Left ventricle myocardium inferior (tissue), 1 donor: Measurements from ENCODE around the gene SLC10A7. TPM values are rescaled to one million over a fixed set of nuclear protein-coding genes. Genes with fewer than 3 reads are reported as not detected.

Source experiments
- DNase-seq: peaks from one replicate; pipeline ENCODE4 v3.0.0-alpha.2; 2020
- H3K27ac ChIP-seq: fragments of 200-600 bp; replicated peaks from 2 replicates; pipeline ENCODE4 v1.8.0; 2021
- H3K27me3 ChIP-seq: fragments of 200-600 bp; 2 replicates; pipeline ENCODE4 v1.8.0; 2021; ENCODE audit warnings: low read depth
- H3K36me3 ChIP-seq: fragments of 200-600 bp; 2 replicates; pipeline ENCODE4 v1.8.0; 2021
- H3K4me1 ChIP-seq: fragments of 200-600 bp; 2 replicates; pipeline ENCODE4 v1.8.0; 2021
- H3K4me3 ChIP-seq: fragments of 200-600 bp; 2 replicates; pipeline ENCODE4 v1.8.0; 2021; ENCODE audit warnings: mild to moderate bottlenecking, moderate library complexity
- H3K9me3 ChIP-seq: fragments of 200-600 bp; replicated peaks from 2 replicates; pipeline ENCODE4 v1.8.0; 2021
- intact Hi-C: fragments of 100-400 bp; cut with micrococcal nuclease; formaldehyde crosslinking; loops from one replicate; pipeline ENCODE4 v1.11.0; 2022
- total RNA-seq: library from RNA; stranded (reverse); fragmentation: NEBNext Ultra II Directional; extraction: Animal tissue kit (Norgen Biotek cat#: 25700); gene quantifications from one replicate; pipeline ENCODE4 v1.2.1, GENCODE V29; 2021
- TF ChIP-seq, protein P1 (sequence below): fragments of 200-600 bp; IDR thresholded peaks from 2 replicates; pipeline ENCODE4 v1.8.0; 2021; ENCODE audit warnings: antibody characterized with exemption, mild to moderate bottlenecking, borderline replicate concordance
- donor health status: DM: no; HTN: yes; CAD: no; lungs with severe emphysema.

The SLC10A7 gene
- total RNA-seq, 1 donor from 2014 or later = 4.3 TPM

DNA sequence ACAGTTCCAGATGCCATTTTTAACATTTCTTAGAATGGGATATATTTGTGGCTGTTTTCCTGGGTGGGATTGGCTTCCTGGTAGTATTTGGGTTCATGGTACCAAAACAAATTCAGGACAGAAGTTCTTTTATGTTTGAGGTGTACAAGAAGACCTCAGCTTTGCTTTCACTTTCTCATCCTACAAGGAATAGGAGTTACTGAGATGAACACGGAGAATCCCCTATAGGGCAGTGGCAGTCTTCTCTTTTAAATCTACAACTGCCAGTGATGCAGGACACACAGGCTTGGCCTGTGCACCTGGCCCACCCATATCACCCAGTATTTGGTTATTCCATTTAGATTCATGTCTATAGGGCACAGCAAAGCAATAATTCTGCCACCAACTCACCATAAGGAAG lies 35.2 kb downstream of the SLC10A7 start:
- Histone ChIP-seq H3K4me1 (no peaks in the 10 kb centered on the region), H3K4me3 (no peak overlapping the region), H3K9me3 (peaks cover 32% of the 10 kb centered on the region), H3K27me3 (no peaks in the 10 kb centered on the region), H3K27ac (no peak overlapping the region), H3K36me3 (peaks cover 25% of the 10 kb centered on the region)
- no peak for DNase-seq
- intact Hi-C loops = no loop called here
- TF ChIP-seq, protein P1, sequence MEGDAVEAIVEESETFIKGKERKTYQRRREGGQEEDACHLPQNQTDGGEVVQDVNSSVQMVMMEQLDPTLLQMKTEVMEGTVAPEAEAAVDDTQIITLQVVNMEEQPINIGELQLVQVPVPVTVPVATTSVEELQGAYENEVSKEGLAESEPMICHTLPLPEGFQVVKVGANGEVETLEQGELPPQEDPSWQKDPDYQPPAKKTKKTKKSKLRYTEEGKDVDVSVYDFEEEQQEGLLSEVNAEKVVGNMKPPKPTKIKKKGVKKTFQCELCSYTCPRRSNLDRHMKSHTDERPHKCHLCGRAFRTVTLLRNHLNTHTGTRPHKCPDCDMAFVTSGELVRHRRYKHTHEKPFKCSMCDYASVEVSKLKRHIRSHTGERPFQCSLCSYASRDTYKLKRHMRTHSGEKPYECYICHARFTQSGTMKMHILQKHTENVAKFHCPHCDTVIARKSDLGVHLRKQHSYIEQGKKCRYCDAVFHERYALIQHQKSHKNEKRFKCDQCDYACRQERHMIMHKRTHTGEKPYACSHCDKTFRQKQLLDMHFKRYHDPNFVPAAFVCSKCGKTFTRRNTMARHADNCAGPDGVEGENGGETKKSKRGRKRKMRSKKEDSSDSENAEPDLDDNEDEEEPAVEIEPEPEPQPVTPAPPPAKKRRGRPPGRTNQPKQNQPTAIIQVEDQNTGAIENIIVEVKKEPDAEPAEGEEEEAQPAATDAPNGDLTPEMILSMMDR = no peak

DNA sequence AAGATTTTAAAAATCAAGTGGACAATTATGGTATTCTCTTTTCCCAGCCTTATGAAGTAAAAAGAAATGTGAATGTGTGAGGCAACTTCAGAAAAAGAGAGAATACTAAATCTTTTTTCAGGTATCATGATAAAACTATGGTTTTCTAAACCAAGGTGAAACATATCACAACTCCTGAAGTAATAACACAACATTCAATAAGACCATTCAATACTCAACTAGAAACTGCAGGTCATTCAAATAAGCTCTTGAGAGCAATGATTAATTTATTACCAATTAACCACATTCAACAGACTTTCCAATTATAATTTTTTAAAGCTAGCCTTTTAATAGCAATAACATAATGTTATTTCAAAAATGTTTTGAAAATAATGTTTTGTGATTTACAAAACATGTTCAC lies 35.8 kb downstream of the SLC10A7 start:
- TF ChIP-seq, protein P1 = no peak
- H3K36me3 ChIP-seq = peaks cover 25% of the 10 kb centered on the region
- H3K4me3 ChIP-seq = no peak overlapping the region
- intact Hi-C loops = no loop called here
- H3K9me3 ChIP-seq = peaks cover 32% of the 10 kb centered on the region
- no peaks in the 10 kb centered on the region for H3K27me3 ChIP-seq
- H3K27ac ChIP-seq = no peak overlapping the region
- no peak for DNase-seq
- H3K4me1 ChIP-seq = no peaks in the 10 kb centered on the region

- H3K27ac ChIP-seq = no peak overlapping the region
- H3K4me3 ChIP-seq = no peak overlapping the region
- TF ChIP-seq, protein P1 = no peak
- H3K9me3 ChIP-seq = peaks cover 32% of the 10 kb centered on the region
- intact Hi-C loops = no loop called here
- no peak for DNase-seq
- H3K4me1 ChIP-seq = peaks cover 6% of the 10 kb centered on the region
- H3K36me3 ChIP-seq = peaks cover 25% of the 10 kb centered on the region
- no peaks in the 10 kb centered on the region for H3K27me3 ChIP-seq
Measured at GRCh38 chr4:146482788-146483187, 39.0 kb downstream of the SLC10A7 start.

DNA sequence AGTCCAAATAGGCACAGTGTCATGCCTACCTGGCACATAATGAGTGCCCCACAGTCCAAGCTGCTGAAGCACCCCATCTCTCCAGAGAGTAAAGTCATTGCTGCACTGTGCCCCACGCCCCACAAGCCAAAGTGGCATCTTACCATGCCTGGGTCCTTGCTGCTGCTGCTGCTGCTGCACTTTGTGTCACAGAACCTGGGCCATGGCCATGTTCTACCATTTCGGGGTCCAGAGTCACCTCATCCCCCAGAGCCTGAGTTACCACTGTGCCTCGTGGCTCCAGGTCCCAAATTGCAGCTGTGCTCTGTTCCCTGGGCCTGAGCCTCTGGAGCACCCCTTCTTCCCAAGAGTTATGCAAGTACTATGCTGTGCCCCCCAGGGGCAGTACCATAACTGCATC lies 40.5 kb downstream of the SLC10A7 start:
- no peaks in the 10 kb centered on the region for H3K27me3 ChIP-seq
- TF ChIP-seq, protein P1 = no peak
- DNase-seq = no peak
- intact Hi-C loops = no loop called here
- H3K9me3 ChIP-seq = peaks cover 32% of the 10 kb centered on the region
- no peak overlapping the region for H3K4me3 ChIP-seq
- no peak overlapping the region for H3K27ac ChIP-seq
- H3K36me3 ChIP-seq = peaks cover 25% of the 10 kb centered on the region
- H3K4me1 ChIP-seq = peaks cover 17% of the 10 kb centered on the region

DNA sequence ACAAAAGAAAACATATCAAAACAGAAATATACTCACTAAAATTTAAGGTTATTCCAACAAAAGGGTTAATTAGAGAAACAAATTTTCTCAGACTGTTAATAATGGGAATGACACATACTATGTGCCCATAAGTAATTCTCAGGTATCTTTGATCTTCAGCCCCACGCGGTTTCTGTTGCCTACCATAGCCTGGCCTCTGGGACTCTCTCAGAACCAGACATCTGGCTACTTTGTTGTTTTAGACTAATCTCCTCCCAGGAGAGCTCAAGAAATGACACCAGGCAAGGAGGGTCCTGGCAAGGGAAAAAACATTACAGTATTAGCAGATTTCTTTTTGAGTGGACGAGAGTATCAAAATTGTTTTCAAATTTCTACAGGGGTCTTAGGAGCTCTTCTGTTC lies 43.7 kb downstream of the SLC10A7 start:
- Histone ChIP-seq H3K4me1 (peaks cover 17% of the 10 kb centered on the region), H3K27ac (no peak overlapping the region), H3K27me3 (no peaks in the 10 kb centered on the region), H3K36me3 (peaks cover 6% of the 10 kb centered on the region), H3K4me3 (no peak overlapping the region), H3K9me3 (peaks cover 14% of the 10 kb centered on the region)
- no peak for DNase-seq
- intact Hi-C loops = no loop called here
- TF ChIP-seq, protein P1 = no peak

DNA sequence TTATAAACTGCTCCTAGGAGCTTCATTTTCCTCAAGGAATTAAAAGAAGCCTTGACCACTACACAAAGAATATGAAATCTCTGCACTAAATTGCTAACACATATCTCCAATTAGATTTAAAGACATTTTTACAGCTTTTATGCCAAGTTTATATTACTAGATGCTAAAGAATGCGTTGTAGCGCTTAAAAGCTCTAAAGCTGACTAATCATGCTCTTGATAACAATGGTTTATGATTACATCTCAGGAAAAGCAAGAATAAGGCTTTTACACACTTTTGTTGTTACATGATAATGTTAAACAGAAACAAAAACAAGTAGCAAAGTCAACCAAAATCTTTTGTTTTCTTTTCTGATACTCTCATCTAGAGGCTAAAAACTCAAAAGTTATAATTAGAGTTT lies 44.7 kb downstream of the SLC10A7 start:
- no peaks in the 10 kb centered on the region for H3K27me3 ChIP-seq
- TF ChIP-seq, protein P1 = no peak
- peaks cover 17% of the 10 kb centered on the region for H3K4me1 ChIP-seq
- intact Hi-C loops = no loop called here
- H3K4me3 ChIP-seq = no peak overlapping the region
- DNase-seq = no peak
- peaks cover 4% of the 10 kb centered on the region for H3K9me3 ChIP-seq
- no peak overlapping the region for H3K27ac ChIP-seq
- no peaks in the 10 kb centered on the region for H3K36me3 ChIP-seq
